SJCRH30 (cell line): Measurements from ENCODE around the gene SH3TC2. TPM values are rescaled to one million over a fixed set of nuclear protein-coding genes. Genes with fewer than 3 reads are reported as not detected.

Experiments used
- DNase-seq, 2 experiments: peaks; one replicate each; pipeline ENCODE4 v3.0.0-alpha.2; 2015 to 2020
- H3K27ac ChIP-seq: fragments of 250-450 bp; sonication (Bioruptor Pico); 2 replicates; pipeline ENCODE4 v1.5.1; 2020; ENCODE audit warnings: mild to moderate bottlenecking, moderate library complexity
- H3K27me3 ChIP-seq: fragments of 250-450 bp; sonication (Bioruptor Pico); 2 replicates; pipeline ENCODE4 v1.5.1; 2020; ENCODE audit warnings: mild to moderate bottlenecking, moderate library complexity
- H3K36me3 ChIP-seq: fragments of 250-450 bp; sonication (Bioruptor Pico); 2 replicates; pipeline ENCODE4 v1.5.1; 2020; ENCODE audit warnings: mild to moderate bottlenecking, moderate library complexity
- H3K4me1 ChIP-seq: fragments of 250-450 bp; sonication (Bioruptor Pico); 2 replicates; pipeline ENCODE4 v1.5.1; 2020; ENCODE audit warnings: mild to moderate bottlenecking, moderate library complexity
- H3K4me3 ChIP-seq: fragments of 250-450 bp; sonication (Bioruptor Pico); 2 replicates; pipeline ENCODE4 v1.5.1; 2020; ENCODE audit warnings: mild to moderate bottlenecking, moderate library complexity
- H3K9me3 ChIP-seq: fragments of 250-450 bp; sonication (Bioruptor Pico); replicated peaks from 2 replicates; pipeline ENCODE4 v1.5.1; 2020; ENCODE audit warnings: mild to moderate bottlenecking, moderate library complexity
- total RNA-seq: library from RNA; depleted of rRNA; stranded (reverse); fragments of >200 nt; shearing (Covaris generic); gene quantifications from 2 replicates; pipeline ENCODE4 v1.2.3, GENCODE V29; 2014

Gene SH3TC2
- total RNA-seq, 1 experiment from 2014 or later = 14.1 TPM

GRCh38 chr5:149028984-149029383 lies 33.9 kb downstream of the SH3TC2 start:
- no peak overlapping the region for H3K4me3 ChIP-seq
- no peaks in the 10 kb centered on the region for H3K36me3 ChIP-seq
- no peak overlapping the region for H3K27ac ChIP-seq
- no peaks in the 10 kb centered on the region for H3K9me3 ChIP-seq
- peaks cover 28% of the 10 kb centered on the region for H3K4me1 ChIP-seq
- no peak for DNase-seq
- H3K27me3 ChIP-seq = no peaks in the 10 kb centered on the region

- Histone ChIP-seq H3K27me3 (no peaks in the 10 kb centered on the region), H3K4me1 (peaks cover 28% of the 10 kb centered on the region), H3K4me3 (no peak overlapping the region), H3K27ac (no peak overlapping the region), H3K36me3 (no peaks in the 10 kb centered on the region), H3K9me3 (no peaks in the 10 kb centered on the region)
- no peak for DNase-seq
These were observed 34.7 kb downstream of the SH3TC2 start for GRCh38 chr5:149028161-149028560.

- no peaks in the 10 kb centered on the region for H3K9me3 ChIP-seq
- no peak for DNase-seq
- no peak overlapping the region for H3K4me3 ChIP-seq
- H3K4me1 ChIP-seq = peaks cover 28% of the 10 kb centered on the region
- no peaks in the 10 kb centered on the region for H3K36me3 ChIP-seq
- H3K27me3 ChIP-seq = no peaks in the 10 kb centered on the region
- H3K27ac ChIP-seq = no peak overlapping the region
These were observed 35.2 kb downstream of the SH3TC2 start for GRCh38 chr5:149027636-149028035.

- Histone ChIP-seq H3K36me3 (no peaks in the 10 kb centered on the region), H3K27me3 (no peaks in the 10 kb centered on the region), H3K9me3 (0 out of 2 replicates have a peak, but pooled peaks cover 3% of the 10 kb centered on the region), H3K4me3 (no peak overlapping the region), H3K4me1 (peaks cover 15% of the 10 kb centered on the region), H3K27ac (no peak overlapping the region)
- no peak for DNase-seq
These were observed 37.9 kb downstream of the SH3TC2 start for GRCh38 chr5:149024943-149025342.

- H3K4me1 ChIP-seq = peaks cover 11% of the 10 kb centered on the region
- peak; percentile 32 to 66 for DNase-seq
- H3K36me3 ChIP-seq = no peaks in the 10 kb centered on the region; the same call in 1 of the 2 replicates
- no peak overlapping the region for H3K4me3 ChIP-seq
- H3K27me3 ChIP-seq = no peaks in the 10 kb centered on the region
- 0 out of 2 replicates have a peak, but pooled peaks cover 3% of the 10 kb centered on the region for H3K9me3 ChIP-seq
- H3K27ac ChIP-seq = no peak overlapping the region
These were observed 38.4 kb downstream of the SH3TC2 start for GRCh38 chr5:149024477-149024876.

GRCh38 chr5:149022200-149022599 lies 40.7 kb downstream of the SH3TC2 start:
- peaks cover 11% of the 10 kb centered on the region for H3K4me1 ChIP-seq
- no peaks in the 10 kb centered on the region; the same call in 1 of the 2 replicates for H3K36me3 ChIP-seq
- 0 out of 2 replicates have a peak, but pooled peaks cover 3% of the 10 kb centered on the region for H3K9me3 ChIP-seq
- H3K27me3 ChIP-seq = no peaks in the 10 kb centered on the region
- DNase-seq = no peak
- no peak overlapping the region for H3K4me3 ChIP-seq
- H3K27ac ChIP-seq = no peak overlapping the region

GRCh38 chr5:149019679-149020078 lies 43.2 kb downstream of the SH3TC2 start:
- H3K9me3 ChIP-seq = 0 out of 2 replicates have a peak, but pooled peaks cover 3% of the 10 kb centered on the region
- no peak for DNase-seq
- H3K4me3 ChIP-seq = no peak overlapping the region
- peaks cover 7% of the 10 kb centered on the region for H3K4me1 ChIP-seq
- no peaks in the 10 kb centered on the region; the same call in 1 of the 2 replicates for H3K36me3 ChIP-seq
- H3K27me3 ChIP-seq = no peaks in the 10 kb centered on the region
- H3K27ac ChIP-seq = no peak overlapping the region

GRCh38 chr5:149018909-149019443 lies 43.9 kb downstream of the SH3TC2 start:
- Histone ChIP-seq H3K36me3 (no peaks in the 10 kb centered on the region; the same call in 1 of the 2 replicates), H3K27me3 (no peaks in the 10 kb centered on the region), H3K9me3 (0 out of 2 replicates have a peak, but pooled peaks cover 3% of the 10 kb centered on the region), H3K27ac (no peak overlapping the region), H3K4me1 (no peaks in the 10 kb centered on the region; the same call in 1 of the 2 replicates), H3K4me3 (no peak overlapping the region)
- DNase-seq = no peak

GRCh38 chr5:149017636-149018035 lies 45.2 kb downstream of the SH3TC2 start:
- Histone ChIP-seq H3K27ac (no peak overlapping the region), H3K4me3 (no peak overlapping the region), H3K27me3 (no peaks in the 10 kb centered on the region), H3K9me3 (0 out of 2 replicates have a peak, but pooled peaks cover 3% of the 10 kb centered on the region), H3K4me1 (no peaks in the 10 kb centered on the region; the same call in 1 of the 2 replicates), H3K36me3 (no peaks in the 10 kb centered on the region; the same call in 1 of the 2 replicates)
- DNase-seq = no peak

- Histone ChIP-seq H3K27me3 (no peaks in the 10 kb centered on the region), H3K27ac (no peak overlapping the region), H3K9me3 (0 out of 2 replicates have a peak, but pooled peaks cover 3% of the 10 kb centered on the region), H3K4me1 (no peaks in the 10 kb centered on the region; the same call in 1 of the 2 replicates), H3K4me3 (no peak overlapping the region), H3K36me3 (no peaks in the 10 kb centered on the region; the same call in 1 of the 2 replicates)
- no peak for DNase-seq
These were observed 47.3 kb downstream of the SH3TC2 start for GRCh38 chr5:149015561-149015960.

GRCh38 chr5:149015126-149015525 lies 47.7 kb downstream of the SH3TC2 start:
- Histone ChIP-seq H3K27me3 (no peaks in the 10 kb centered on the region), H3K4me1 (no peaks in the 10 kb centered on the region; the same call in 1 of the 2 replicates), H3K27ac (no peak overlapping the region), H3K36me3 (no peaks in the 10 kb centered on the region; the same call in 1 of the 2 replicates), H3K4me3 (no peak overlapping the region), H3K9me3 (no peaks in the 10 kb centered on the region)
- no peak for DNase-seq

GRCh38 chr5:149014571-149015031 lies 48.3 kb downstream of the SH3TC2 start:
- no peaks in the 10 kb centered on the region; the same call in 1 of the 2 replicates for H3K4me1 ChIP-seq
- H3K27me3 ChIP-seq = no peaks in the 10 kb centered on the region
- no peak overlapping the region for H3K27ac ChIP-seq
- DNase-seq = no peak
- no peaks in the 10 kb centered on the region for H3K9me3 ChIP-seq
- no peaks in the 10 kb centered on the region; the same call in 1 of the 2 replicates for H3K36me3 ChIP-seq
- no peak overlapping the region for H3K4me3 ChIP-seq

GRCh38 chr5:149013796-149014195 lies 49.1 kb downstream of the SH3TC2 start:
- H3K4me3 ChIP-seq = no peak overlapping the region
- H3K27ac ChIP-seq = no peak overlapping the region
- DNase-seq = no peak
- H3K27me3 ChIP-seq = no peaks in the 10 kb centered on the region
- no peaks in the 10 kb centered on the region for H3K9me3 ChIP-seq
- no peaks in the 10 kb centered on the region for H3K36me3 ChIP-seq
- no peaks in the 10 kb centered on the region for H3K4me1 ChIP-seq

GRCh38 chr5:149012350-149012749 lies 50.5 kb downstream of the SH3TC2 start:
- H3K4me1 ChIP-seq = no peaks in the 10 kb centered on the region
- H3K27ac ChIP-seq = no peak overlapping the region
- no peaks in the 10 kb centered on the region for H3K36me3 ChIP-seq
- no peaks in the 10 kb centered on the region for H3K9me3 ChIP-seq
- H3K4me3 ChIP-seq = no peak overlapping the region
- H3K27me3 ChIP-seq = no peaks in the 10 kb centered on the region
- no peak for DNase-seq

- H3K9me3 ChIP-seq = no peaks in the 10 kb centered on the region
- H3K4me3 ChIP-seq = no peak overlapping the region
- H3K4me1 ChIP-seq = no peaks in the 10 kb centered on the region
- DNase-seq = no peak
- H3K27me3 ChIP-seq = no peaks in the 10 kb centered on the region
- no peaks in the 10 kb centered on the region for H3K36me3 ChIP-seq
- H3K27ac ChIP-seq = no peak overlapping the region
These were observed 51.1 kb downstream of the SH3TC2 start for GRCh38 chr5:149011728-149012127.

- DNase-seq = no peak
- no peaks in the 10 kb centered on the region for H3K9me3 ChIP-seq
- H3K27ac ChIP-seq = no peak overlapping the region
- H3K4me1 ChIP-seq = no peaks in the 10 kb centered on the region
- H3K4me3 ChIP-seq = no peak overlapping the region
- no peaks in the 10 kb centered on the region for H3K27me3 ChIP-seq
- no peaks in the 10 kb centered on the region for H3K36me3 ChIP-seq
These were observed 51.8 kb downstream of the SH3TC2 start for GRCh38 chr5:149011084-149011483.
